SH-SY5Y (cell line): ENCODE measurements around the gene JAM2.

Experiments used
- GATA2 ChIP-seq: IDR thresholded peaks from 2 replicates; pipeline ENCODE4 v1.6.1; 2011; ENCODE audit warnings: mild to moderate bottlenecking, low read depth, low read length
- GATA3 ChIP-seq: IDR thresholded peaks from 2 replicates; pipeline ENCODE4 v1.6.1; 2011; ENCODE audit warnings: low read depth, mild to moderate bottlenecking, low read length, moderate library complexity

DNA sequence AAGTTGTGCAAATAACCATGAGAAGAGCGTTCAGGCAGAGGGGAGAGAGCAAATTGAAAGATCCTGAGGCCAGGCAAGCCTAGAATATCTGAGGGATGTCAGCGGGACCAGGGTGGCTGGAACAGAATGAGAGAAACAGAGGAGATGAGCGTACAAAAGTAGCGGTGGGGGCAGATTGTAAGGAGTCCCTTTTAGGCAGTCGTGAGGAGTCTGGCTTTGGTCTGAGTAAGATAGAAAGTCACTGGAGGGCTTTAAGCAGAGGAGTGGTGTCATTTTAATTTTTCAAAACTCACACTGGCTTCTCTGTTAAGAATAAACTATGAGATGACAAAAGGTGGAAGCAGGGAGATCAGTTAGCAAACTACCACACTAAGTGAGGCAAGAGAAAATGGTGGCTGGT lies 71.5 kb downstream of the JAM2 start:
- TF ChIP-seq GATA3 = no peak
- no peak for TF ChIP-seq GATA2
